K562 (cell line): ENCODE data around the gene BICDL1. TPM values are rescaled to one million over a fixed set of nuclear protein-coding genes. Genes with fewer than 3 reads are reported as not detected.

Experiments used
- AFF1 ChIP-seq, 2 experiments: fragments of 450-650 bp; IDR thresholded peaks; 2 replicates each; pipeline ENCODE4 v1.6.1; 2018; ENCODE audit warnings: mild to moderate bottlenecking in 2 of 2, low read depth in 1 of 2; ENCODE audit not compliant: partially characterized antibody in 2 of 2
- CTBP1 ChIP-seq: fragments of 450-650 bp; IDR thresholded peaks from 2 replicates; pipeline ENCODE4 v1.6.1; 2016; ENCODE audit warnings: borderline replicate concordance
- ETS1 ChIP-seq: conservative IDR thresholded peaks from 2 replicates; pipeline ENCODE4 v1.6.1; 2011; ENCODE audit warnings: low read depth, mild to moderate bottlenecking, low read length; ENCODE audit not compliant: control insufficient read depth
- HMG20A ChIP-seq: fragments of 450-650 bp; formaldehyde crosslinking; conservative IDR thresholded peaks from 2 replicates; pipeline ENCODE4 v1.4.0; 2020; ENCODE audit warnings: mild to moderate bottlenecking, mixed read lengths
- JUNB ChIP-seq: fragments of 450-650 bp; formaldehyde crosslinking; conservative IDR thresholded peaks from 2 replicates; pipeline ENCODE4 v1.4.0; 2020; ENCODE audit warnings: mild to moderate bottlenecking
- L3MBTL2 ChIP-seq: fragments of 450-650 bp; IDR thresholded peaks from 2 replicates; pipeline ENCODE4 v1.6.1; 2016; ENCODE audit warnings: mild to moderate bottlenecking, moderate library complexity
- MECOM ChIP-seq: fragments of 250-450 bp; sonication (Bioruptor Pico); IDR thresholded peaks from 2 replicates; pipeline ENCODE4 v1.8.0; 2022; ENCODE audit warnings: inconsistent platforms
- NR2C2 ChIP-seq, 2 experiments: fragments of 200-800 bp in 1 of 2; sonication (Bioruptor generic) in 1 of 2; sonication (generic) in 1 of 2; formaldehyde crosslinking in 1 of 2; IDR thresholded peaks; 2 replicates each; pipeline versions ENCODE4 v1.6.1 to v1.8.0; 2016 to 2022; ENCODE audit warnings: mild to moderate bottlenecking in 1 of 2, missing compliant biosample characterization in 1 of 2, missing genetic modification characterization in 1 of 2, missing genetic modification reagents in 1 of 2
- SIX5 ChIP-seq, 2 experiments: IDR thresholded peaks; 2 replicates each; pipeline ENCODE4 v1.6.1; 2011; ENCODE audit warnings: low read length in 2 of 2, borderline replicate concordance in 1 of 2, low read depth in 1 of 2, mild to moderate bottlenecking in 1 of 2, moderate library complexity in 1 of 2; ENCODE audit not compliant: insufficient read depth in 1 of 2
- SMAD3 ChIP-seq: fragments of 450-650 bp; formaldehyde crosslinking; conservative IDR thresholded peaks from 2 replicates; pipeline ENCODE4 v1.4.0; 2020; ENCODE audit warnings: mild to moderate bottlenecking
- ZNF316 ChIP-seq: fragments of 450-650 bp; IDR thresholded peaks from 2 replicates; pipeline ENCODE4 v1.6.1; 2016
- ZNF586 ChIP-seq: fragments of 450-650 bp; formaldehyde crosslinking; conservative IDR thresholded peaks from 2 replicates; pipeline ENCODE4 v1.4.0; 2020; ENCODE audit warnings: mild to moderate bottlenecking, moderate library complexity
- ZNF766 ChIP-seq: fragments of 200-800 bp; sonication (Bioruptor generic); conservative IDR thresholded peaks from 2 replicates; pipeline ENCODE4 v1.6.1; 2016; ENCODE audit warnings: missing genetic modification characterization, missing compliant biosample characterization
- polyA plus RNA-seq, 8 experiments: library from polyadenylated mRNA; depleted of rRNA in 4 of 8; stranded (reverse) in 5 of 8; unstranded in 3 of 8; fragments of >200 nt; fragmentation: Nextera tagmentation in 2 of 8; fragmentation: Illumina TruSeq in 1 of 8; extraction: Ambion mirVana in 2 of 8; extraction: Trizol in 1 of 8; gene quantifications; 2 replicates each; pipeline versions ENCODE4 v1.2.1 to v1.2.3, GENCODE V29; 2011 to 2014; ENCODE audit warnings: inconsistent platforms in 1 of 8, missing spikeins in 1 of 8
- total RNA-seq, 7 experiments: library from RNA; depleted of rRNA in 6 of 7; stranded (reverse); fragments of >200 nt in 6 of 7; fragmentation: Illumina TruSeq in 2 of 7; extraction: Trizol in 2 of 7; gene quantifications; 2 replicates each; pipeline versions ENCODE4 v1.2.1 to v1.2.3, GENCODE V29; 2011 to 2021; ENCODE audit warnings: low replicate concordance in 1 of 7
- TF ChIP-seq, protein P1 (sequence below), 2 experiments: fragments of 450-650 bp; IDR thresholded peaks; 2 replicates each; pipeline ENCODE4 v1.6.1; 2016
- TF ChIP-seq, protein P2 (sequence below): fragments of 450-650 bp; formaldehyde crosslinking; IDR thresholded peaks from 2 replicates; pipeline ENCODE4 v1.4.0; 2022; ENCODE audit warnings: mild to moderate bottlenecking, moderate library complexity
- TF ChIP-seq, protein P3 (sequence below): fragments of 450-650 bp; formaldehyde crosslinking; IDR thresholded peaks from 2 replicates; pipeline ENCODE4 v1.4.0; 2020; ENCODE audit warnings: mild to moderate bottlenecking, mixed read lengths
- TF ChIP-seq, protein P4 (sequence below): fragments of 250-450 bp; sonication (Bioruptor Pico); IDR thresholded peaks from 2 replicates; pipeline ENCODE4 v1.8.0; 2021; ENCODE audit warnings: moderate library complexity, mild to moderate bottlenecking, inconsistent platforms

Gene BICDL1
- total and polyA plus RNA-seq, 9 of the 15 experiments (the other 6 are each of a cell fraction or from before 2014, with no cell fraction given): 0.06 to 2.0 (median 0.58) TPM

DNA sequence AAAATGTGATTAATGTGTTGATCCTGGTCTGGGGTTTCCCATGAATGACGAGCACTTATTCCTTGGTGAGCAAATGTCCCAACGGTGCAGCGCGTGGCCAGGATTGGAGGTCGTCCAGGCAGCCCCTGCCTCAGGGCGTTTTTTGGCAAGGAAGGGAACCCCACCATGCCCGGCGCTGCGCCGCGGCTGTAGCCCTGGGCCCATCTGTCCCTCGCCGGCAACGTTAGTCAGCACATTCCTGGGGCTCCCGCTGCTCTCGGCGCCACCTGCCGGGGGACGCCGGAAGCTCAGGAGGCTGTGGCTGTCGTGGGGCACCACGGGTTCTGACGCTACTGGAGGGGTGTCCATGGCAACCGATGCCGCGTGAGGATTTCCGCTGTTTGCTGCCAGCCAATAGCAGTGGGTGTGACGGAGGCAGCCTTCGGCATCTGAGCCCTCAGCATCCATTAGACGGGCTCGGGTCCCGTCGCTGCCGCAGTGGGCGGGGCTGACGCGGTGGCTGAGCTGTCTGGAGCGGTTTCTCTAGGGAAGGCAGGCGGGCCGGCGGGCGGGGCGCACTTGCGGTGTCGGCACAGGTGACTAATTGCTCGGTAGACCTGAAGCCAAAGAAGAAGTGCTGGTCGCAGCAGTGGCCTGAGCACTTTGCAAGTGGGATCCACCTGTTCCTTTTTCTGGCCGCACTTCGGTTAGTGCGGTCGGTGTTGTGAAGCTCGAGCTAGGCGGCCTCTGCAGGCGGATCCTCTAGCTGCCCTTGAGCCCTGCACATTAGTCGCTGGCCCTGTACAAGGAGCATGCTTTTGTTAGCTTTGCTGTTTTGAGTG is 98.0 kb downstream of the BICDL1 start (continued):
- TF ChIP-seq, protein P1, sequence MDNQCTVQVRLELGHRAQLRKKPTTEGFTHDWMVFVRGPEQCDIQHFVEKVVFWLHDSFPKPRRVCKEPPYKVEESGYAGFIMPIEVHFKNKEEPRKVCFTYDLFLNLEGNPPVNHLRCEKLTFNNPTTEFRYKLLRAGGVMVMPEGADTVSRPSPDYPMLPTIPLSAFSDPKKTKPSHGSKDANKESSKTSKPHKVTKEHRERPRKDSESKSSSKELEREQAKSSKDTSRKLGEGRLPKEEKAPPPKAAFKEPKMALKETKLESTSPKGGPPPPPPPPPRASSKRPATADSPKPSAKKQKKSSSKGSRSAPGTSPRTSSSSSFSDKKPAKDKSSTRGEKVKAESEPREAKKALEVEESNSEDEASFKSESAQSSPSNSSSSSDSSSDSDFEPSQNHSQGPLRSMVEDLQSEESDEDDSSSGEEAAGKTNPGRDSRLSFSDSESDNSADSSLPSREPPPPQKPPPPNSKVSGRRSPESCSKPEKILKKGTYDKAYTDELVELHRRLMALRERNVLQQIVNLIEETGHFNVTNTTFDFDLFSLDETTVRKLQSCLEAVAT (IDR thresholded peaks at IDR 0.05): peak in 1 of 2 experiments; percentile 87; a peak in 2 of 4 replicates
- TF ChIP-seq ZNF586: no peak
- no peak for TF ChIP-seq MECOM (CRISPR knock-in tag)
- peak; percentile 100 for TF ChIP-seq CTBP1
- TF ChIP-seq ZNF766 (CRISPR knock-in tag): no peak
- TF ChIP-seq JUNB (CRISPR knock-in tag): no peak
- TF ChIP-seq, protein P2, sequence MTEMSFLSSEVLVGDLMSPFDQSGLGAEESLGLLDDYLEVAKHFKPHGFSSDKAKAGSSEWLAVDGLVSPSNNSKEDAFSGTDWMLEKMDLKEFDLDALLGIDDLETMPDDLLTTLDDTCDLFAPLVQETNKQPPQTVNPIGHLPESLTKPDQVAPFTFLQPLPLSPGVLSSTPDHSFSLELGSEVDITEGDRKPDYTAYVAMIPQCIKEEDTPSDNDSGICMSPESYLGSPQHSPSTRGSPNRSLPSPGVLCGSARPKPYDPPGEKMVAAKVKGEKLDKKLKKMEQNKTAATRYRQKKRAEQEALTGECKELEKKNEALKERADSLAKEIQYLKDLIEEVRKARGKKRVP (CRISPR knock-in tag): no peak
- TF ChIP-seq SIX5 (IDR thresholded peaks at IDR 0.05; ENCODE audit: borderline replicate concordance in 1 of 2, insufficient read depth in 1 of 2, low read depth in 1 of 2, low read length in 2 of 2): no peak
- peak; percentile 78 for TF ChIP-seq L3MBTL2
- no peak for TF ChIP-seq HMG20A
- TF ChIP-seq, protein P3, sequence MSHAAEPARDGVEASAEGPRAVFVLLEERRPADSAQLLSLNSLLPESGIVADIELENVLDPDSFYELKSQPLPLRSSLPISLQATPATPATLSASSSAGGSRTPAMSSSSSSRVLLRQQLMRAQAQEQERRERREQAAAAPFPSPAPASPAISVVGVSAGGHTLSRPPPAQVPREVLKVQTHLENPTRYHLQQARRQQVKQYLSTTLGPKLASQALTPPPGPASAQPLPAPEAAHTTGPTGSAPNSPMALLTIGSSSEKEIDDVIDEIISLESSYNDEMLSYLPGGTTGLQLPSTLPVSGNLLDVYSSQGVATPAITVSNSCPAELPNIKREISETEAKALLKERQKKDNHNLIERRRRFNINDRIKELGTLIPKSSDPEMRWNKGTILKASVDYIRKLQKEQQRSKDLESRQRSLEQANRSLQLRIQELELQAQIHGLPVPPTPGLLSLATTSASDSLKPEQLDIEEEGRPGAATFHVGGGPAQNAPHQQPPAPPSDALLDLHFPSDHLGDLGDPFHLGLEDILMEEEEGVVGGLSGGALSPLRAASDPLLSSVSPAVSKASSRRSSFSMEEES (CRISPR knock-in tag): no peak
- TF ChIP-seq, protein P4, sequence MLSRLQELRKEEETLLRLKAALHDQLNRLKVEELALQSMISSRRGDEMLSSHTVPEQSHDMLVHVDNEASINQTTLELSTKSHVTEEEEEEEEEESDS: no peak
- no peak for TF ChIP-seq SMAD3 (CRISPR knock-in tag)
- TF ChIP-seq AFF1 (IDR thresholded peaks at IDR 0.05; ENCODE audit: low read depth in 1 of 2, partially characterized antibody in 2 of 2): no peak
- TF ChIP-seq ZNF316: peak; percentile 97
- peak; percentile 77; the same call in 1 of the 2 replicates for TF ChIP-seq NR2C2 (CRISPR knock-in tag; IDR thresholded peaks at IDR 0.05)
- TF ChIP-seq NR2C2 (tag; IDR thresholded peaks at IDR 0.05): no peak
- TF ChIP-seq ETS1: peak; percentile 69
